LNCAP (cell line): ENCODE results near the gene KIF13A.

ENCODE experiments used
- CTCF ChIP-seq: fragments of 450-650 bp; IDR thresholded peaks from 2 replicates; pipeline ENCODE4 v1.5.1; 2017; ENCODE audit warnings: mild to moderate bottlenecking

The KIF13A gene

GRCh38 chr6:17931227-17931626 lies 56.2 kb downstream of the KIF13A start:
- no peak for TF ChIP-seq CTCF

GRCh38 chr6:17930321-17930993 lies 57.0 kb downstream of the KIF13A start:
- TF ChIP-seq CTCF: no peak

GRCh38 chr6:17928514-17929430 lies 58.7 kb downstream of the KIF13A start:
- no peak for TF ChIP-seq CTCF

- no peak for TF ChIP-seq CTCF
These were observed 59.7 kb downstream of the KIF13A start for GRCh38 chr6:17927705-17928104.

- TF ChIP-seq CTCF: no peak
These were observed 64.0 kb downstream of the KIF13A start for GRCh38 chr6:17923401-17923863.

- no peak for TF ChIP-seq CTCF
These were observed 66.0 kb downstream of the KIF13A start for GRCh38 chr6:17921454-17921853.

GRCh38 chr6:17919496-17919895 lies 67.9 kb downstream of the KIF13A start:
- TF ChIP-seq CTCF: no peak
